Stimulated activated CD8-positive, alpha-beta memory T cell treated with anti-CD3 and anti-CD28 coated beads, Interleukin-12 subunit alpha, Interleukin-12 subunit beta, amount 100 ng/mL, for 1 hour (primary cell): ENCODE measurements around the gene DNHD1.

Experiments
- DNase-seq: peaks from one replicate; pipeline ENCODE4 v3.0.0-alpha.2; 2020; ENCODE audit warnings: low read depth

The DNHD1 gene

DNA sequence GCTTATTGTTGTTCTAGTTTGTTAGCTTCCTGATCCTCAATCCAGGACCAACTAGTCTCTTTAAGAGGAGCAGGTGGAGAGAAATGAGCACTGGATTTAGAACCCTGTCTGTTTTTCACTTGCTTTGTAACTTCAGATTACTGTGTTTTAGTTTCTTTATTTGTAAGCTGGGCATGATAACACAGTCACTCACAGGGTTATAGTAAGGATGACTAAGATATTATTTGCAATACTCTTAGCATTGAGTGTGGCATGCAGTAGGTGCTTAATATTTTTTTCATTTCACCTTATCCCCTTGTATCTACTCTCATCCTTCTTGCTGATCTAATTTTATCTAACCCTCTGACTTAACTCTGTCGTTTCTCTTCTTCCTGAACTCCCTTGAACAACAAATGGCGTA lies 33.8 kb downstream of the DNHD1 start:
- no peak for DNase-seq

- DNase-seq, result no peak
Measured at GRCh38 chr11:6531267-6531752, 34.2 kb downstream of the DNHD1 start.

DNA sequence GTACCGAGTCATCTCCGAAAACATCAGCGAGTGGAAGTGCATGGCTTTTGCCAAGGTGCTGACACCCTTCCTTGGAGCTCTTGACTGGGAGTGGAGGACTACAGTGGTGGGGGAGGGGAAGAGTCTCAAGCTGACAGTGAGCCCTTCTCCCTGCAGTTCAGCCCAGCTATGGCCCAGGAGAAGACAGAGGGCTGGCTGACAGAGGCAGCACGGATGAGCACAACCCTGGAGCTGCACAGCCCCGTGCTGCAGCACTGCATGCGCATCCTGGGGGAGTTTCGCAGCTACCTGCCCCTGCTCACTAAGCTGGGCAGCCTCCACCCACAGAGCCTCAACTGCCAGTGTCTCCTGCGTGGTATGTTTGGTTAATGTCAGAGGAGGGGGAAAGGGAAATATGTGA lies 41.4 kb downstream of the DNHD1 start:
- no peak for DNase-seq

- no peak for DNase-seq
Measured at GRCh38 chr11:6538945-6539344, 41.9 kb downstream of the DNHD1 start.

DNA sequence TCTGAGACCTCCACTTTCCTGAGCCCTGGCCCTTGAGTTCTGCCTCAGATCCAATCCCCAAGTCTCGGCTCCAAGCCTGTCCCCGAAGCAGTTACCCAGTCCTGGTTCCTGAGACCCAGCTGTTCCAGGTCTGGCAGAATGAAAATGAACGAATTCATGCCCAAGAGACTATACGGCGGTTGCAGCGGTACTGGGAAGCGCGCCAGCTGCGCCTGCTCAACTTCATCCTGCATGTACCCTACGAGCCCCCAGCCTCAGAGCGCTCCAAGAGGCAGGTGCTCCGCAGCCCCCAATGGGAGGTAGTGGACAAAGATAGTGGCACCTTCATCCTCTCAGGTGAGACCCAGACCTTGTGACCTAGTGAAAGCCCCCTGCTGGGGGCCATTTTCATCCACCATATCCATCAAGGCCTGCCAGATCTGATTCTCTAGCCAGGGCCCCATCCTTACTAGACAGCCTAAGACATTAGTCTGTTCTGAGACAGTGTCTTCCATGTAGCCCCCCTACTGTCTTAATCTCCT lies 42.7 kb downstream of the DNHD1 start:
- no peak for DNase-seq

GRCh38 chr11:6541356-6541755 lies 44.3 kb downstream of the DNHD1 start:
- no peak for DNase-seq

GRCh38 chr11:6542727-6543126 lies 45.6 kb downstream of the DNHD1 start:
- DNase-seq, result no peak

DNA sequence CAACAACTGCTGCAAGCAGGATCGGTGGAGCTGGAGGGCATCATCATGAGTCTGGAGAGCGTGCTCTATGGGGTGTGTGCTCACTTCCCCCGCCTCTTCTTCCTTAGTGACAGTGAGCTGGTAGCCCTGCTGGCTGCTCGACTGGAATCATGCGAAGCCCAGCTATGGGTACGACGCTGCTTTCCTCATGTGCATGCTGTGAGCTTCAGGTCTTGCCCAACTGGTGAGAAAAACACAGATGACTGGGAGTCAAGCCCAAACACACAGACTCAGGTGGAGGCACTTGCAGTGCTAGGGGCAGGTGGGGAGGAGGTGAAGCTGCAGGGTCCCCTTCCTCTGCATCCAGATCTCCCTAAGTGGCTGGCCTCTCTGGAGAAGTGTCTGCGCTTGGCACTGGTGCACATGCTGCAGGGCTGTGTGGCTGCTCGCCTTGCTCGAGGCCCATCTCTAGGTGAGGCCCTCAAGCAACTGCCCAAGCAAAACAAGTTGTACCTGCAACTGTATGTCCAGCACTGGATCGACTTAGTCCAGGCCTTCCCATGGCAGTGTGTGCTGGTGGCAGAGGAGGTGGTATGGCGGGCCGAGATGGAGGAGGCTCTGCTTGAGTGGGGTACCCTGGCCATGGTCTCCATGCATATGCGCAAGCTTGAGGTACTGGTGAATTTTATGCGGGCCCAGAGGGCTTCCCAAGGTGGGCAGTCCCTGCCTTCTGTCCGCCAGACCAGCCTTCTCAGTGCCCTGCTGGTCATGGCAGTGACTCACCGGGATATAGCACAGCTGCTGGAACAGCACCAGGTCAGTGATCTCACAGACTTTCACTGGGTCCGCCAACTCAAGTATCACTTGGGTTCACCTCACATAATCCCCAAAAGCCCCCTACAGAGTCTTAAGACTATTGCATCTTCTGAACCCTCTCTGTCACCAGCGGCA lies 48.1 kb downstream of the DNHD1 start:
- DNase-seq, result no peak

GRCh38 chr11:6545917-6546605 lies 49.0 kb downstream of the DNHD1 start:
- no peak for DNase-seq

DNA sequence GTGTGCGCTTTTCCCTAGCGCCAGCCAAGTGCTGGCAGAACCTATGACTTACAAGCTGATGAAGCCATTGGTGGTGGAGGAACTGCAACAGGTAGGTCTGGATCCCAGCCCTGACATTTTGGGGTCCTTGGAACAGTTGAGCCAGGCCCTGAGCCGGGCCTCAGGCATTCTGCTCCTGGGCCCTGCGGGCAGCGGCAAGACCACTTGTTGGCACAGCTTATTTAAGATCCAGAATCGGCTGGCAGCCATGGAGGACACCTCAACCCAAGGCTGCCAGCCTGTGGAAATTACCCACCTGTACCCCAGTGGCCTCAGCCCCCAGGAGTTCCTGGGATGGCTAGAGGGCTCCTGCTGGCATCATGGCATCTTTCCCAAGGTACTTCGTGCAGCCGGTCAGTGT lies 49.7 kb downstream of the DNHD1 start:
- no peak for DNase-seq

DNA sequence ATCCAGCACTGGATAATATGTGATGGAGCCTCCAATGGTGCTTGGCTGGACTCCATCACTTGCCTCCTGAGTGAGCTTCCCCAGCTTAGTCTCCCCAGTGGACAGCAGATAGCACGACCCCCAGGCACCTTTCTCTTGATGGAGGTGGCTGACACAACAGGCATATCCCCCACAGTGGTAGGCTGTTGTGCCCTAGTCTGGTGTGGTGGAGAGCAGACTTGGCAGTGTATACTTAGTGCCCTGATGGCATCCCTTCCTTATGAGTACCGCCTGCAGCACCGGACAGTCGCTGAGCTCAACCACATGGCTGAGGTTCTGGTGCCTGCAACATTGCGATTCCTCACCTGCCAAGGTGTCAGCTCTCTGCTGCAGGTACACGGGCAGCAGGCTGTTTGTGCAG lies 50.1 kb downstream of the DNHD1 start:
- DNase-seq, result no peak

GRCh38 chr11:6548121-6548520 lies 51.0 kb downstream of the DNHD1 start:
- DNase-seq, result no peak

DNA sequence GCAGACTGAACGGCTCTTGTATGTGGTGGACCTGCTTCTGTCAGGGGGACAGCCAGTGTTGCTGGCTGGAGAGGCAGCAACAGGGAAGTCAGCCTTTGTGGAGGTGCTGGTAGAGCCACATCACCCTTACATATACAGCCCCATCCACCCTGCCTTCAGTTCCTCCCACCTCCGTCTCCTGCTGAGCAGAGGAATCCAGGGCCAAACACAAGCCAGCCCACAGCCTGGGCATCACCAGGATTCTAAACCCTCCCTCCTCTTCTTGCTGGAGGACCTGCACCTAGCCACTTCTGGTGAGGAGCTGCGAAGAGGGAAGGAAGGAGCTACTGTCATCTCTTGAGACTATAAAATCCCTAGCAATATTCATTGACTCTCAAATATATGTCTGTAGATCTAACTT lies 51.6 kb downstream of the DNHD1 start:
- no peak for DNase-seq

- no peak for DNase-seq
Measured at GRCh38 chr11:6553634-6554033, 56.6 kb downstream of the DNHD1 start.

DNA sequence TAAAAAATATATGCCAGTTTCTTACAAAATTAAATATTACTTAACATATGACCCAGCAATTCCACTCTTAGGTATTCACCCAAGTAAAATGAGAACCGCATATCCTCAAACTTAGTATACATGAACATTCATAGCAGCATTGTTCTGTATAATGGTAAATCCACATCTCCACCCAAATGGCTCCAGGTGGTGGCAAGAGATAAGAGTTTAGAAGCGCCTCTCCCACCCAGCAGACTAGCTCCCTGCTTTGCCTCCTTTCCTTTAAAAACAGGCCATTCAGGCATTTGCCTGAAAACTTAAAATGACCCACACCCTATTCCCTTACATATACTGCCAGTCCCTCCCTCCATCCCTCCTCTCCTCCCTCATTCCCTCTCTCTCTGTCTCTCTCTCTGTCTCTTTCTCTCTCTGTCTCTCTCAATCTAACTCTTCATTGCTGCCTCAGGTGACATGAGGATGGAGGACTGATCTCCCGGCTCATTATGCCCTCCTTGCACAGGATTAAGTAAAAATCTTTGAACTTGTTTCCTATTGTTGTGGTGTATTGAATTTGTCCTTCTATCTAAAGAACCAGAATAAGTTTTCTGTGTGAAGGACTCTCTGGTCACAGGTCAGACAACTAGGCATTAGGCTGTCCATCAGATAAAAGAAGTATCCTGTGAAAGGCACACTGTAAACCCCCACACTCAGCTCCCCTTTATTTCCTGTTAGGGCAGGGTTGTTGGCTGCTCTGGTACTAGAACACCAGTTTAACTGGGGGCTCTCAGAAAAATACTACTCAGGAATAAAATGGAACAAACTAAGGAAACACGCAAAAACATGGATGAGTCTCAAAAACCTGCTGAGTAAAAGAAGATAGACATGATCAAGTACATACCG lies 58.0 kb downstream of the DNHD1 start:
- DNase-seq, result no peak

GRCh38 chr11:6556139-6556949 lies 59.3 kb downstream of the DNHD1 start:
- no peak for DNase-seq

GRCh38 chr11:6557063-6557462 lies 60.0 kb downstream of the DNHD1 start:
- no peak for DNase-seq

DNA sequence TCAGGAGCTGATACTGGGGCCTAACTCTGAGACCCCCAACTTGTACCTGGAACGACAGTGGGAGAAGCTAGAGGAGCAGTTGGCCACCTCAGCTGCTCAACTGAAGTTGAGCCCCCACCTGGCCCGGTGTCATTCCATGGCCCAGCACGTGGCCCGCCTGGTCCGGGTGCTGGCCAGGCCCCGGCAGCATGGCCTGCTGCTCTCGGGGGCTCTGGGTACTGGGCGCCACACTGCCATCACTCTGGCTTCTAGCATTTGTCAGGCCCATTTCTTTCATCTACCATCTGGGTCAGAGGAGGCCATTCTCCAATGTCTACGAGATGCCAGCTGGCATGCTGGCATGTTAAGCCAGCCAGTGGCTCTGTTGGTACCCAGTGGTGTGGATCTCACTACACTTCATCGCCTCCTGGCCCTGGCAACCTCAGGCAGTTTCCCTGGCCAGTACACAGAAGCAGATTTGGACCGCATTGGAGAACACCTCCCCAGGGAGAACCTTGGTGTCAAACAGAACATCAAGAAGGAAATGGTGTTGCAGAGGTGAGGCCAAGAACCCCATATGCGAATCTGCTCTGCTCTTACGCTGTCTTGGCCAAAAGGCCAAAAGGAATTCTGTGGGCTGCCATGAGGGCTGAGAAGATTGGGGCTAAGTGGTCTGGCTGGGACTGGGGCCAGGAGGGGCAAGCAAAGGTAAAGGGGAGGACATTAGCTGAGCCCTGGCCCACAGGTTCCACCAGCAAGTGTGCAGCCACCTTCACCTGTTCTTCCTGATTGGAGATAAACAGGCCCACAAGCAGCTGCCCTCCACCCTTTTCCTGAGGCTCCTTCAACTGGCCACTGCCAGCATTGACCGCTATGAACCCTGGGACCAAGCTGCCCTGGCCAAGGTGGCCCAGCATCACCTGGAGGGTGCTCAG lies 60.9 kb downstream of the DNHD1 start:
- DNase-seq, result no peak

DNA sequence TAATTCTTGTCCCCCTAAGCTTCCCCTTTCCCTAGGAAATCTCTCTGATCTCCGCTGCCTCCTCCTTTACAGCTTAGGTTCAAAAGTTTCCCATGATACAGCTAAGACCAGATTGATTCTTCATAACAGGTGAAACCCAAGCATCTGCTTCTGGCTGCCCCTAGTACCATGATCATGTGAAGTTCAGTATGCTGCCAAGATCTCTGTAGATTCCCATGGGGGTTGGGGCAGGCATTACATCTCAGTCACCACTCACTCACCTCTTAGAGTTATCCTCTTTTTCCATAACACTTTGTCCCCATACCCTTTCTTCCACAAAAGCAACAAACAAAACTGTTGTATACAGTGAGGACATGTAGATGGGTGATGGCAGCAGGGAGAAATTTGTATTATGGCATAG lies 62.3 kb downstream of the DNHD1 start:
- DNase-seq, result no peak

DNA sequence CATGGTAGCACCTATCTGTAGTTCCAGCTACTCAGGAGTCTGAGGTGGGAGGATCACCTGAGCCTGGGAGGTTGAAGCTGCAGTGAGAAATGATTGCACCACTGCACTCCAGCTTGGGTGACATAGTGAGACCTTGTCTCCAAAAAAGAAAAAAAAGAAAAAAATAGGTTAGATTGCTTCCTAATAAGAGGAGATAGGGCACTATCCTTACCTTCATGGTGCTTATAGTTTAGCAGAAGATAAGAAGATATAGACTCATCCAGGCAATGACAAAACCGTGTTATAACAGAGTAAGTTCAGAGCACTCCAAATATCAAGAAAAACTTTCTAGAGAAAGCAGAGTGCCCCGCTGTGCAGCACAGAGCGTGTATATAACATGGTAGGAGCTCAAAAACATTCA lies 64.2 kb downstream of the DNHD1 start:
- DNase-seq, result no peak
